ENCODE measurements around the gene DNAJC9. TPM values are rescaled to one million over a fixed set of nuclear protein-coding genes. Genes with fewer than 3 reads are reported as not detected.

DNAJC9 gene
- total RNA-seq, 1 donor from 2014 or later, result 24.5 TPM

DNA sequence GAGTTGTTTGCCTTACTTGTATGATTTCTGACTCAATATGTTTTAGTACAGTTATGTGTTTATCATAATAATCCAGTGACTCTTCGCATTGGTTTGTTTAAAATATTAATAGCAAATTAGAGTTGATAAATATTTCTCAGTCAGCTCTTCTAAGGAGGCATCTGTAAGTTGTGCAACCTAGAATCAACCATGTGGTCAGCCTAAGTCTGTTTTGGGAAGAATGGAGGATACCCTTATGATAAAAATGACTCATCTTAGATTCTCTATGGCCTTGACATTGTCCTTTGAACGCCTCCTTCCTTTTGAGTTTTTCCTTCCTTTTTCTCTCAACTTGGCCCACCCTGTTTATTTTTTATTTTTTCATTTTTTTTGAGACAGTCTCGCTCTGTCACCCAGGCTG is 18.8 kb downstream of the DNAJC9 start:
- TF ChIP-seq, protein P1, sequence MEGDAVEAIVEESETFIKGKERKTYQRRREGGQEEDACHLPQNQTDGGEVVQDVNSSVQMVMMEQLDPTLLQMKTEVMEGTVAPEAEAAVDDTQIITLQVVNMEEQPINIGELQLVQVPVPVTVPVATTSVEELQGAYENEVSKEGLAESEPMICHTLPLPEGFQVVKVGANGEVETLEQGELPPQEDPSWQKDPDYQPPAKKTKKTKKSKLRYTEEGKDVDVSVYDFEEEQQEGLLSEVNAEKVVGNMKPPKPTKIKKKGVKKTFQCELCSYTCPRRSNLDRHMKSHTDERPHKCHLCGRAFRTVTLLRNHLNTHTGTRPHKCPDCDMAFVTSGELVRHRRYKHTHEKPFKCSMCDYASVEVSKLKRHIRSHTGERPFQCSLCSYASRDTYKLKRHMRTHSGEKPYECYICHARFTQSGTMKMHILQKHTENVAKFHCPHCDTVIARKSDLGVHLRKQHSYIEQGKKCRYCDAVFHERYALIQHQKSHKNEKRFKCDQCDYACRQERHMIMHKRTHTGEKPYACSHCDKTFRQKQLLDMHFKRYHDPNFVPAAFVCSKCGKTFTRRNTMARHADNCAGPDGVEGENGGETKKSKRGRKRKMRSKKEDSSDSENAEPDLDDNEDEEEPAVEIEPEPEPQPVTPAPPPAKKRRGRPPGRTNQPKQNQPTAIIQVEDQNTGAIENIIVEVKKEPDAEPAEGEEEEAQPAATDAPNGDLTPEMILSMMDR (IDR thresholded peaks at IDR 0.05; ENCODE audit: unreplicated experiment), result no peak
- H3K9me3 Mint-ChIP-seq (ENCODE audit: unreplicated experiment), result no peaks in the 10 kb centered on the region
- H3K27me3 Mint-ChIP-seq (ENCODE audit: unreplicated experiment), result no peaks in the 10 kb centered on the region
- peaks cover 5% of the 10 kb centered on the region for H3K36me3 Mint-ChIP-seq (ENCODE audit: low read depth, unreplicated experiment)
- no peak for DNase-seq (ENCODE audit: low spot score)
- H3K4me3 Mint-ChIP-seq (ENCODE audit: unreplicated experiment), result no peak overlapping the region
- no peak overlapping the region for H3K27ac Mint-ChIP-seq (ENCODE audit: unreplicated experiment)
- no peaks in the 10 kb centered on the region for H3K4me1 Mint-ChIP-seq (ENCODE audit: unreplicated experiment)

DNA sequence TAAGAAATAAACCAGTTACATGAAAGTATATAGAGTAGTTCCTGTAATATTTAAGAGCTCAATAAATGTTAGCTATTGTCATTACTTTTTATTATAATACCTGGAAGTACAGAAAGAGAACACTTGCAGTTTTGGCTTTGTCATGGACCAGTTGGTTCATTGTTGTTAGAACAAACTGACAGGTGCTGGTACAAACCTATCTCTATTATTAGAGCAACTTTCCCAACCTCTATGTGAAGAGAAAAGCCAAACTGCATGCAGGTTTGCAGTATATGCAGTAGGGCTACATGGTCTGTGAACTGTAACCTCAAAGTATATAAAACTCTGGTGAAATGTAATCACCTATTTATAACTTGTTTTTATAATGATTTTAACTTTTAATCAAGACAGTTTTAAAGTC is 20.4 kb downstream of the DNAJC9 start:
- Mint-ChIP-seq H3K4me1 (ENCODE audit: unreplicated experiment) (no peaks in the 10 kb centered on the region), H3K4me3 (ENCODE audit: unreplicated experiment) (no peak overlapping the region), H3K27ac (ENCODE audit: unreplicated experiment) (no peak overlapping the region), H3K9me3 (ENCODE audit: unreplicated experiment) (no peaks in the 10 kb centered on the region), H3K36me3 (ENCODE audit: low read depth, unreplicated experiment) (peaks cover 5% of the 10 kb centered on the region), H3K27me3 (ENCODE audit: unreplicated experiment) (no peaks in the 10 kb centered on the region)
- TF ChIP-seq, protein P1 (IDR thresholded peaks at IDR 0.05; ENCODE audit: unreplicated experiment), result no peak
- no peak for DNase-seq (ENCODE audit: low spot score)

DNA sequence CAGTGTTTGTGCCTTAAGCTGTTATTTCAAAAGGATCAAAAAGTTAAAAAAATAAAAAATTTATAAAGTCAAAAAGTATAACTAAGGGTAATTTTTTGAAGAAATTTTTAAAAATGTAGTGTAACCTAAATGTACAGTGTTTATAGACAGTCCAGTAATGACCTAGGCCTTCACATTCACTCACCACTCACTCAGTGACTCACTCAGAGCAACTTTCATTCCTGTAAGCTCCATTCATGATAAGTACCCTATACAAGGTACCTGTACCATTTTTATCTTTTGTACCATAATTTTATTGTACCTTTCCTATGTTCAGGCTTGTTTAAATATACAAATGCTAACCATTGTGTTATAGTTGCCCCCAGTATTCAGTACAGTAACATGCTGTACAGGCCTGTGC is 21.5 kb downstream of the DNAJC9 start:
- no peaks in the 10 kb centered on the region for H3K27me3 Mint-ChIP-seq (ENCODE audit: unreplicated experiment)
- no peaks in the 10 kb centered on the region for H3K9me3 Mint-ChIP-seq (ENCODE audit: unreplicated experiment)

DNA sequence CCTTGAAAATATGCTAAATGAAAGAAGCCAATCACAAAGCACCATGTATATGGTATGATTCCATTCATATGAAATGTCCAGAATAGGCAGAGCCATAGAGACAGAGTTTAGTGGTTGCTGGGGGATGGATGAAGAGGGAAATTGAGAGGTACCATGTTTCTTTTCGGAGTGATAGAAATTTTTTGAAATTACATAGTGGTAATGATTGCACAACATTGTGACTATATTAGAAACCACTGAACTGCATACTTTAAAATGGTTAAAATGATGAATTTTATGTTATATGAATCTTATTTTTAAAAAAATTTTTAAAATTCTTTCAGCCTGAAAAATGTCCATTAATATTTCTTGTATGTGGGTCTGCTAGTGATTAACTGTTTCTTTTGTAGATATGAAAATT is 26.1 kb downstream of the DNAJC9 start:
- Mint-ChIP-seq H3K27ac (ENCODE audit: unreplicated experiment) (no peak overlapping the region), H3K4me1 (ENCODE audit: unreplicated experiment) (no peaks in the 10 kb centered on the region), H3K4me3 (ENCODE audit: unreplicated experiment) (no peak overlapping the region), H3K27me3 (ENCODE audit: unreplicated experiment) (peaks cover 1% of the 10 kb centered on the region), H3K36me3 (ENCODE audit: low read depth, unreplicated experiment) (peaks cover 12% of the 10 kb centered on the region), H3K9me3 (ENCODE audit: unreplicated experiment) (no peaks in the 10 kb centered on the region)
- DNase-seq (ENCODE audit: low spot score), result no peak
- TF ChIP-seq, protein P1 (IDR thresholded peaks at IDR 0.05; ENCODE audit: unreplicated experiment), result no peak

More for the DNA sequence above, 21.5 kb downstream of the DNAJC9 start:
- TF ChIP-seq, protein P1 (IDR thresholded peaks at IDR 0.05; ENCODE audit: unreplicated experiment), result no peak
- H3K36me3 Mint-ChIP-seq (ENCODE audit: low read depth, unreplicated experiment), result peaks cover 3% of the 10 kb centered on the region
- no peak overlapping the region for H3K27ac Mint-ChIP-seq (ENCODE audit: unreplicated experiment)
- DNase-seq (ENCODE audit: low spot score), result no peak
- H3K4me3 Mint-ChIP-seq (ENCODE audit: unreplicated experiment), result no peak overlapping the region
- H3K4me1 Mint-ChIP-seq (ENCODE audit: unreplicated experiment), result no peaks in the 10 kb centered on the region

DNA sequence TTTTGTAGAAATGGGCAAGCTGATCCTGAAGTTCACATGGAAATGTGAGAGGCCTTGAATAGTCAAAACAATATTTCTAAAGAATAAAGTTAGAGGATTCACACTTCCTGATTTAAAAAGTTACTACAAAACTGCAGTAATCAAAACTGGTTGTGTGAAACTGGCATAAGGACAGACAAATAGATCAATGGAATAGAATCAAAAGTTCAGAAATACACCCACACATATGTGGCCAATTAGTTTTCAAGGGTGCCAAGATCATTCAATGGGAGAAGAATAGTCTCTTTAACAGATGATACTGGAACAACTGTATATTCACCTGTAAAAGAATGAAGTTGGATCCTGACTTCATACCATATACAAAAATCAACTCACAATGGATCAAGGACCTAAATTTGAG is 27.7 kb downstream of the DNAJC9 start:
- H3K27me3 Mint-ChIP-seq (ENCODE audit: unreplicated experiment), result peaks cover 1% of the 10 kb centered on the region
- peaks cover 12% of the 10 kb centered on the region for H3K36me3 Mint-ChIP-seq (ENCODE audit: low read depth, unreplicated experiment)
- no peaks in the 10 kb centered on the region for H3K4me1 Mint-ChIP-seq (ENCODE audit: unreplicated experiment)
- no peak for DNase-seq (ENCODE audit: low spot score)
- no peaks in the 10 kb centered on the region for H3K9me3 Mint-ChIP-seq (ENCODE audit: unreplicated experiment)
- no peak overlapping the region for H3K27ac Mint-ChIP-seq (ENCODE audit: unreplicated experiment)
- H3K4me3 Mint-ChIP-seq (ENCODE audit: unreplicated experiment), result no peak overlapping the region
- TF ChIP-seq, protein P1 (IDR thresholded peaks at IDR 0.05; ENCODE audit: unreplicated experiment), result no peak

All from endothelial cell (in vitro differentiated cells).